Smooth muscle cell (in vitro differentiated cells): Measurements from ENCODE around the gene CLTCL1. TPM values are rescaled to one million over a fixed set of nuclear protein-coding genes. Genes with fewer than 3 reads are reported as not detected.

ENCODE experiments used
- DNase-seq: peaks from one replicate; lab custom pipeline; 2025; ENCODE audit not compliant: unreplicated experiment; lab: John Stamatoyannopoulos, UW
- H2AFZ ChIP-seq: fragments of 200-600 bp; sonication (generic); 2 replicates; pipeline ENCODE4 v1.6.0; 2016; ENCODE audit warnings: antibody characterized with exemption, low read depth, mild to moderate bottlenecking
- H3F3A ChIP-seq: fragments of 200-600 bp; sonication (generic); 2 replicates; pipeline ENCODE4 v1.6.0; 2017; ENCODE audit warnings: antibody characterized with exemption, low read depth
- H3K27ac ChIP-seq: fragments of 200-600 bp; sonication (generic); 2 replicates; pipeline ENCODE4 v1.5.1; 2016; ENCODE audit warnings: low read depth, mild to moderate bottlenecking
- H3K27me3 ChIP-seq: fragments of 200-600 bp; sonication (generic); 2 replicates; pipeline ENCODE4 v1.6.1; 2016; ENCODE audit warnings: low read depth, mild to moderate bottlenecking
- H3K36me3 ChIP-seq: fragments of 200-600 bp; sonication (generic); 2 replicates; pipeline ENCODE4 v1.5.1; 2016; ENCODE audit warnings: low read depth
- H3K4me1 ChIP-seq: fragments of 200-600 bp; sonication (generic); 2 replicates; pipeline ENCODE4 v1.5.1; 2016; ENCODE audit warnings: low read depth
- H3K4me2 ChIP-seq: fragments of 200-600 bp; sonication (generic); 2 replicates; pipeline ENCODE4 v1.6.0; 2016; ENCODE audit warnings: mild to moderate bottlenecking
- H3K4me3 ChIP-seq: fragments of 200-600 bp; sonication (generic); 2 replicates; pipeline ENCODE4 v1.5.1; 2016; ENCODE audit warnings: mild to moderate bottlenecking
- H3K79me2 ChIP-seq: fragments of 200-600 bp; sonication (generic); 2 replicates; pipeline ENCODE4 v1.6.0; 2016; ENCODE audit warnings: low read depth, mild to moderate bottlenecking
- H3K9ac ChIP-seq: fragments of 200-600 bp; sonication (generic); 2 replicates; pipeline ENCODE4 v1.6.0; 2016; ENCODE audit warnings: low read depth
- H3K9me3 ChIP-seq: fragments of 200-600 bp; sonication (generic); replicated peaks from 2 replicates; pipeline ENCODE4 v1.5.1; 2016; ENCODE audit warnings: low read depth
- H4K20me1 ChIP-seq: fragments of 200-600 bp; sonication (generic); 2 replicates; pipeline ENCODE4 v1.6.0; 2016; ENCODE audit warnings: low read depth
- CTCF ChIP-seq: fragments of 200-600 bp; sonication (generic); IDR thresholded peaks from 2 replicates; pipeline ENCODE4 v1.5.1; 2017; ENCODE audit warnings: borderline replicate concordance, mild to moderate bottlenecking, antibody characterized with exemption; ENCODE audit not compliant: insufficient read depth, poor library complexity, severe bottlenecking
- WGBS: methylation state at CpG from one replicate; pipeline ENCODE4 v1.1.7; 2016; ENCODE audit warnings: low lambda C conversion rate; 5-methylcytosine and 5-hydroxymethylcytosine counted together
- polyA plus RNA-seq: library from polyadenylated mRNA; unstranded; fragments of >200 nt; fragmentation: Nextera tagmentation; extraction: Ambion mirVana; gene quantifications from 2 replicates; pipeline ENCODE4 v1.2.1, GENCODE V29; 2016
- total RNA-seq: library from RNA; depleted of rRNA; stranded (reverse); fragments of >200 nt; gene quantifications from 2 replicates; pipeline ENCODE4 v1.2.3, GENCODE V29; 2014

CLTCL1 gene
- total and polyA plus RNA-seq, 2 experiments from 2014 or later, result 4.7 to 9.0 TPM

- no peaks in the 10 kb centered on the region for H3F3A ChIP-seq
- no peak for DNase-seq
- no peaks in the 10 kb centered on the region for H4K20me1 ChIP-seq
- H3K27ac ChIP-seq, result no peak overlapping the region
- H3K4me2 ChIP-seq, result no peak overlapping the region
- H3K36me3 ChIP-seq, result no peaks in the 10 kb centered on the region
- H3K9me3 ChIP-seq, result no peaks in the 10 kb centered on the region
- H3K27me3 ChIP-seq, result no peaks in the 10 kb centered on the region
- WGBS, result 84% methylated on average over 11 of the region's 11 CpGs
- H3K79me2 ChIP-seq, result no peaks in the 10 kb centered on the region
- H2AFZ ChIP-seq, result no peak overlapping the region
- TF ChIP-seq CTCF, result no peak
- no peaks in the 10 kb centered on the region for H3K4me1 ChIP-seq
- no peak overlapping the region for H3K4me3 ChIP-seq
- no peak overlapping the region for H3K9ac ChIP-seq
These were observed 94.5 kb downstream of the CLTCL1 start for GRCh38 chr22:19196841-19197612.

- Histone ChIP-seq H3K4me3 (no peak overlapping the region), H3K79me2 (no peaks in the 10 kb centered on the region), H3K27me3 (no peaks in the 10 kb centered on the region), H2AFZ (no peak overlapping the region), H4K20me1 (no peaks in the 10 kb centered on the region), H3K36me3 (no peaks in the 10 kb centered on the region), H3K9ac (no peak overlapping the region), H3K27ac (no peak overlapping the region), H3K4me2 (no peak overlapping the region), H3K9me3 (no peaks in the 10 kb centered on the region), H3F3A (no peaks in the 10 kb centered on the region), H3K4me1 (no peaks in the 10 kb centered on the region)
- 93% methylated on average over 23 of the region's 23 CpGs for WGBS
- no peak for DNase-seq
- TF ChIP-seq CTCF, result no peak
These were observed 95.5 kb downstream of the CLTCL1 start for GRCh38 chr22:19195796-19196731.

- H3K4me3 ChIP-seq, result no peak overlapping the region
- 94% methylated on average over 16 of the region's 16 CpGs for WGBS
- no peaks in the 10 kb centered on the region for H3K27me3 ChIP-seq
- no peak overlapping the region for H2AFZ ChIP-seq
- no peaks in the 10 kb centered on the region for H4K20me1 ChIP-seq
- no peak for DNase-seq
- no peaks in the 10 kb centered on the region for H3F3A ChIP-seq
- H3K9me3 ChIP-seq, result no peaks in the 10 kb centered on the region
- H3K9ac ChIP-seq, result no peak overlapping the region
- no peak overlapping the region for H3K4me2 ChIP-seq
- no peaks in the 10 kb centered on the region for H3K79me2 ChIP-seq
- no peaks in the 10 kb centered on the region for H3K4me1 ChIP-seq
- no peak for TF ChIP-seq CTCF
- no peaks in the 10 kb centered on the region for H3K36me3 ChIP-seq
- H3K27ac ChIP-seq, result no peak overlapping the region
These were observed 96.6 kb downstream of the CLTCL1 start for GRCh38 chr22:19194766-19195536.
